ENCODE results near the gene VOPP1. TPM values are rescaled to one million over a fixed set of nuclear protein-coding genes. Genes with fewer than 3 reads are reported as not detected.
A peak's percentile ranks its signal among the peaks of the same experiment; 100 is the strongest.

The VOPP1 gene
- total and polyA plus RNA-seq, 9 of the 15 experiments (the other 6 are each of a cell fraction or from before 2014, with no cell fraction given), result 8.2 to 45.8 (median 31.2) TPM

- TF ChIP-seq, protein P1, sequence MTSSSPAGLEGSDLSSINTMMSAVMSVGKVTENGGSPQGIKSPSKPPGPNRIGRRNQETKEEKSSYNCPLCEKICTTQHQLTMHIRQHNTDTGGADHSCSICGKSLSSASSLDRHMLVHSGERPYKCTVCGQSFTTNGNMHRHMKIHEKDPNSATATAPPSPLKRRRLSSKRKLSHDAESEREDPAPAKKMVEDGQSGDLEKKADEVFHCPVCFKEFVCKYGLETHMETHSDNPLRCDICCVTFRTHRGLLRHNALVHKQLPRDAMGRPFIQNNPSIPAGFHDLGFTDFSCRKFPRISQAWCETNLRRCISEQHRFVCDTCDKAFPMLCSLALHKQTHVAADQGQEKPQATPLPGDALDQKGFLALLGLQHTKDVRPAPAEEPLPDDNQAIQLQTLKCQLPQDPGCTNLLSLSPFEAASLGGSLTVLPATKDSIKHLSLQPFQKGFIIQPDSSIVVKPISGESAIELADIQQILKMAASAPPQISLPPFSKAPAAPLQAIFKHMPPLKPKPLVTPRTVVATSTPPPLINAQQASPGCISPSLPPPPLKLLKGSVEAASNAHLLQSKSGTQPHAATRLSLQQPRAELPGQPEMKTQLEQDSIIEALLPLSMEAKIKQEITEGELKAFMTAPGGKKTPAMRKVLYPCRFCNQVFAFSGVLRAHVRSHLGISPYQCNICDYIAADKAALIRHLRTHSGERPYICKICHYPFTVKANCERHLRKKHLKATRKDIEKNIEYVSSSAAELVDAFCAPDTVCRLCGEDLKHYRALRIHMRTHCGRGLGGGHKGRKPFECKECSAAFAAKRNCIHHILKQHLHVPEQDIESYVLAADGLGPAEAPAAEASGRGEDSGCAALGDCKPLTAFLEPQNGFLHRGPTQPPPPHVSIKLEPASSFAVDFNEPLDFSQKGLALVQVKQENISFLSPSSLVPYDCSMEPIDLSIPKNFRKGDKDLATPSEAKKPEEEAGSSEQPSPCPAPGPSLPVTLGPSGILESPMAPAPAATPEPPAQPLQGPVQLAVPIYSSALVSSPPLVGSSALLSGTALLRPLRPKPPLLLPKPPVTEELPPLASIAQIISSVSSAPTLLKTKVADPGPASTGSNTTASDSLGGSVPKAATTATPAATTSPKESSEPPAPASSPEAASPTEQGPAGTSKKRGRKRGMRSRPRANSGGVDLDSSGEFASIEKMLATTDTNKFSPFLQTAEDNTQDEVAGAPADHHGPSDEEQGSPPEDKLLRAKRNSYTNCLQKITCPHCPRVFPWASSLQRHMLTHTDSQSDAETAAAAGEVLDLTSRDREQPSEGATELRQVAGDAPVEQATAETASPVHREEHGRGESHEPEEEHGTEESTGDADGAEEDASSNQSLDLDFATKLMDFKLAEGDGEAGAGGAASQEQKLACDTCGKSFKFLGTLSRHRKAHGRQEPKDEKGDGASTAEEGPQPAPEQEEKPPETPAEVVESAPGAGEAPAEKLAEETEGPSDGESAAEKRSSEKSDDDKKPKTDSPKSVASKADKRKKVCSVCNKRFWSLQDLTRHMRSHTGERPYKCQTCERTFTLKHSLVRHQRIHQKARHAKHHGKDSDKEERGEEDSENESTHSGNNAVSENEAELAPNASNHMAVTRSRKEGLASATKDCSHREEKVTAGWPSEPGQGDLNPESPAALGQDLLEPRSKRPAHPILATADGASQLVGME (CRISPR knock-in tag; IDR thresholded peaks at IDR 0.05), result peak; percentile 75; the same call in 1 of the 2 replicates
- 0 out of 2 replicates have a peak, but pooled peaks have one; percentile 21 for TF ChIP-seq ERF (CRISPR knock-in tag; IDR thresholded peaks at IDR 0.05)
- peak; percentile 55; the same call in 1 of the 2 replicates for TF ChIP-seq RB1 (IDR thresholded peaks at IDR 0.05; ENCODE audit: low read depth)
- TF ChIP-seq E2F3 (CRISPR knock-in tag; IDR thresholded peaks at IDR 0.05), result peak; percentile 75; the same call in 1 of the 2 replicates
- no peak for TF ChIP-seq ZNF740 (CRISPR knock-in tag; IDR thresholded peaks at IDR 0.05)
- TF ChIP-seq ZNF740 (tag; IDR thresholded peaks at IDR 0.05), result peak in 1 of 2 experiments; percentile 72; a peak in 1 of 4 replicates
- no peak for TF ChIP-seq HDAC6 (IDR thresholded peaks at IDR 0.05; ENCODE audit: low read depth, low read length)
- TF ChIP-seq PRDM10 (IDR thresholded peaks at IDR 0.05; ENCODE audit: partially characterized antibody), result peak; percentile 36
- TF ChIP-seq FUS (optimal IDR thresholded peaks at IDR 0.05; ENCODE audit: low read depth, low read length), result no peak
- peak; percentile 66 for TF ChIP-seq ESRRA (IDR thresholded peaks at IDR 0.05; ENCODE audit: borderline replicate concordance, low read depth)
- TF ChIP-seq ZBTB1 (CRISPR knock-in tag; IDR thresholded peaks at IDR 0.05; ENCODE audit: borderline replicate concordance, low read depth), result no peak
- TF ChIP-seq RBBP5 (IDR thresholded peaks at IDR 0.05; ENCODE audit: borderline replicate concordance, insufficient read depth, low read length, poor library complexity, severe bottlenecking), result peak; percentile 71
- TF ChIP-seq HMG20A (CRISPR knock-in tag; conservative IDR thresholded peaks at IDR 0.05), result no peak
- no peak for TF ChIP-seq DNMT1 (IDR thresholded peaks at IDR 0.05)
- peak; percentile 13; the same call in 1 of the 2 replicates for TF ChIP-seq ETV1 (tag; conservative IDR thresholded peaks at IDR 0.05; ENCODE audit: low read depth)
- no peak for TF ChIP-seq ZNF324 (CRISPR knock-in tag; IDR thresholded peaks at IDR 0.05)
Observed at GRCh38 chr7:55571511-55572377, 558 bp downstream of the VOPP1 start (continued).
